Upper lobe of right lung (tissue), 1 donor: ENCODE measurements around the gene ZNF679. TPM values are rescaled to one million over a fixed set of nuclear protein-coding genes. Genes with fewer than 3 reads are reported as not detected.

Experiments
- ATAC-seq: fragments of 200-7000 bp; cut with Tn5 transposase; one replicate; pipeline ENCODE4 v1.9.1; 2020; ENCODE audit warnings: mild to moderate bottlenecking, moderate library complexity
- DNase-seq: peaks from one replicate; pipeline ENCODE4 v3.0.0-alpha.2; 2020
- H3K27ac ChIP-seq: fragments of 200-600 bp; one replicate; pipeline ENCODE4 v1.8.0; 2022
- H3K27me3 ChIP-seq: fragments of 200-600 bp; one replicate; pipeline ENCODE4 v1.8.0; 2022; ENCODE audit warnings: mild to moderate bottlenecking
- H3K36me3 ChIP-seq: fragments of 200-600 bp; one replicate; pipeline ENCODE4 v1.8.0; 2022
- H3K4me1 ChIP-seq: fragments of 200-600 bp; one replicate; pipeline ENCODE4 v1.8.0; 2022
- H3K4me3 ChIP-seq: fragments of 200-600 bp; one replicate; pipeline ENCODE4 v1.8.0; 2022; ENCODE audit warnings: mild to moderate bottlenecking
- H3K9me3 ChIP-seq: fragments of 200-600 bp; one replicate; pipeline ENCODE4 v1.8.0; 2022
- intact Hi-C: fragments of 100-400 bp; cut with DNase I; formaldehyde crosslinking; loops from one replicate; pipeline ENCODE4 v1.11.0; 2022
- total RNA-seq: library from RNA; stranded (reverse); fragmentation: NEBNext Ultra II Directional; extraction: Animal tissue kit (Norgen Biotek cat#: 25700); gene quantifications from one replicate; pipeline ENCODE4 v1.2.1, GENCODE V29; 2021
- TF ChIP-seq, protein P1 (sequence below): fragments of 200-600 bp; IDR thresholded peaks from one replicate; pipeline ENCODE4 v1.8.0; 2022; ENCODE audit warnings: antibody characterized with exemption
- donor health status: DM: no; HTN: yes; CAD: no; lungs with severe emphysema.

ZNF679 gene
- total RNA-seq, 1 donor from 2014 or later: not detected

DNA sequence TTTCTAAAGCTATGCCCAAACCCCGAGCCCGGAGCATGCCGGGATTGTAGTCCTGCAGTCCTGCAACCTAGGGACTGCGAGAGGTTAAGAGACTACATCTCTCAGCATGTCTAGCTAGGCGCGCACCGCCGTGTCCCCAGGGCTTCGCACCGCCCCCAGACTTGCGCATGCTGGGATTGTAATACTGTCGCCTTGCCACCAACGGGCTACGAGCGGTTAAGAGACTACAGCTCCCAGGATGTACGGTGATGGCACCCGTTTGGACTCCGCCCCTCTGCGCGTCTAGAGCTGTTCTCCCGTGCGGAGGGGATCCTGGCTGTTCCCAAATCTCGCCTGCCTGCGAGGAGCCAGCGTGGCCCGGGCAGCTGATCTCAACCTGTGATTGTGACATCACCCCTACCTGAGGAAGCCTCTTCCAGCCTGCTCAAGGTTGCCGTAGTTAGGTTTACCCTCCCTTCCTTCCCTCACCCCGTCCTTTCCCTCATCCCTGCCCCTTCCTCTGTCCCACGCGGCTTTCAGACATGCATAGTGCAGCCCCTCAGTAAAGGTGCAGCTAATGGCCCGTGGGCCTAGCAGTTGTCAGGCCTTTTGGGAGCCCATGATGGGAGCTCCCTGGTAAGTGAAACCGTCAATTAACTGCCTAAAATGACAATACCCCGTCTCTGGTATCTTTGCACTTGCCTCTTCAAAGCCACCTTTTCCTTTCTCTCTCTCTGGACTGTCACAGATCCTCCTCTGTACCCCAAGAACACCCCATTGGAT lies 79.2 kb downstream of the ZNF679 start:
- peak; percentile 99 for ATAC-seq
- H3K36me3 ChIP-seq: no peaks in the 10 kb centered on the region

DNA sequence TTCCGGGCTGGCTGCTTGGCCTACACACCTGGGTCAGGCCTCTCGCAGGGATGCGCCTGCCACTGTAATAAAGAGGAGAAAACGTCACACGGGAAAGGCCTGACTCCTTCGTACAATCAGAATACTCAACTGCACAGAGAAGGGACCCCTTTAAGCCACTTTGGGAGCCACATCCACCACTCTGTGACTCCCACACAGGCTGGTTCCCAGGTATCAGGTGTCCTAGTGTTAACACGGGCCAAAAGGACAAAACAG lies 79.7 kb downstream of the ZNF679 start:
- Histone ChIP-seq H3K4me3 (peak overlapping the region; percentile 68), H3K36me3 (no peaks in the 10 kb centered on the region), H3K27ac (peak overlapping the region; percentile 87), H3K9me3 (no peaks in the 10 kb centered on the region), H3K27me3 (no peaks in the 10 kb centered on the region), H3K4me1 (peaks cover 6% of the 10 kb centered on the region)
- TF ChIP-seq, protein P1, sequence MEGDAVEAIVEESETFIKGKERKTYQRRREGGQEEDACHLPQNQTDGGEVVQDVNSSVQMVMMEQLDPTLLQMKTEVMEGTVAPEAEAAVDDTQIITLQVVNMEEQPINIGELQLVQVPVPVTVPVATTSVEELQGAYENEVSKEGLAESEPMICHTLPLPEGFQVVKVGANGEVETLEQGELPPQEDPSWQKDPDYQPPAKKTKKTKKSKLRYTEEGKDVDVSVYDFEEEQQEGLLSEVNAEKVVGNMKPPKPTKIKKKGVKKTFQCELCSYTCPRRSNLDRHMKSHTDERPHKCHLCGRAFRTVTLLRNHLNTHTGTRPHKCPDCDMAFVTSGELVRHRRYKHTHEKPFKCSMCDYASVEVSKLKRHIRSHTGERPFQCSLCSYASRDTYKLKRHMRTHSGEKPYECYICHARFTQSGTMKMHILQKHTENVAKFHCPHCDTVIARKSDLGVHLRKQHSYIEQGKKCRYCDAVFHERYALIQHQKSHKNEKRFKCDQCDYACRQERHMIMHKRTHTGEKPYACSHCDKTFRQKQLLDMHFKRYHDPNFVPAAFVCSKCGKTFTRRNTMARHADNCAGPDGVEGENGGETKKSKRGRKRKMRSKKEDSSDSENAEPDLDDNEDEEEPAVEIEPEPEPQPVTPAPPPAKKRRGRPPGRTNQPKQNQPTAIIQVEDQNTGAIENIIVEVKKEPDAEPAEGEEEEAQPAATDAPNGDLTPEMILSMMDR: no peak
- ATAC-seq (no peak), DNase-seq (no peak)
- intact Hi-C loops: no loop called here

More for the DNA sequence above, 79.2 kb downstream of the ZNF679 start:
- Histone ChIP-seq H3K4me1 (peaks cover 6% of the 10 kb centered on the region), H3K27me3 (no peaks in the 10 kb centered on the region), H3K27ac (peak overlapping the region; percentile 87), H3K9me3 (no peaks in the 10 kb centered on the region), H3K4me3 (peak overlapping the region; percentile 68)
- intact Hi-C loops: no loop called here
- DNase-seq: peak; percentile 97
- TF ChIP-seq, protein P1: peak; percentile 37

DNA sequence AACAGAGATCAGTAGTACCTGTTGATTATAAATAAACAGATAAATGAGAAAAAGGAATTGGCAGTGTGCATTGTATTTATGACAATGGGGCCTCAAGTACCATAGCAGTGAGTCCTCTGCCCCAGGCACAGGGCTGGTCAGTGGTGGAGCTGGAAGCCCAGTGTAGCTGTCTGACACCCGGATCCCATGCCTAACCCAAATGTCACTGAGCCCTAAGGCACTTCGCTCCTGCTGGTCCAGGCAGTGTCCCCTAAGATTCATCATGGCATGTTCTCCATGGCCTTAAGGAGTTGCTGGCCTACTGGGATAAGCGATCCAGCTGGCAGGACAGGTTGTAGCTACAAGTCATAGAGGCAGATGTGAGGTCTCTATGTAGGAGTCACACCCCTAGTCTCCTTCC lies 82.2 kb downstream of the ZNF679 start:
- TF ChIP-seq, protein P1: no peak
- peaks cover 6% of the 10 kb centered on the region for H3K4me1 ChIP-seq
- ATAC-seq: no peak
- H3K36me3 ChIP-seq: no peaks in the 10 kb centered on the region
- no peak for DNase-seq
- H3K27me3 ChIP-seq: no peaks in the 10 kb centered on the region
- no peak overlapping the region for H3K4me3 ChIP-seq
- intact Hi-C loops: no loop called here
- no peaks in the 10 kb centered on the region for H3K9me3 ChIP-seq
- no peak overlapping the region for H3K27ac ChIP-seq

DNA sequence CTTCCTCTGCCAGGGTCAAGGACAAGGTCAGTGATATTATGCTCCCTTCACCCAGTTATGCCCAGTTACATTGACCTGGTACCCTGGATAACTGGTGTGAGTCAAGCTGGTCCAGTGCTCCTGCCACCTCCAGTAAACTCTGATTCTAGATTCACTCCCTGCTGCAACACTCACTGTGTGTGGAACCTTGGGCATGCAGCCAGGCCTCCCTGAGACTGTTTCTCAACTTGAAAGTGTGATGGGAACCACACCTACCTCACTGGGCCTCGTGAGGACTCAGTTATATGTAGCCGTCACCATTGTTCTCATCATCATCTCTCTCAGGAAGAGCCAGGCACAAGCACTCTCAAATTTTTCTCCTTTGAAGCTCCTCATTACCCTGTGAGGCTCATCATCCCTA lies 84.6 kb downstream of the ZNF679 start:
- Histone ChIP-seq H3K27ac (no peak overlapping the region), H3K27me3 (no peaks in the 10 kb centered on the region), H3K4me3 (no peak overlapping the region), H3K36me3 (no peaks in the 10 kb centered on the region), H3K9me3 (no peaks in the 10 kb centered on the region), H3K4me1 (peaks cover 3% of the 10 kb centered on the region)
- intact Hi-C loops: no loop called here
- ATAC-seq (no peak), DNase-seq (no peak)
- TF ChIP-seq, protein P1: no peak

DNA sequence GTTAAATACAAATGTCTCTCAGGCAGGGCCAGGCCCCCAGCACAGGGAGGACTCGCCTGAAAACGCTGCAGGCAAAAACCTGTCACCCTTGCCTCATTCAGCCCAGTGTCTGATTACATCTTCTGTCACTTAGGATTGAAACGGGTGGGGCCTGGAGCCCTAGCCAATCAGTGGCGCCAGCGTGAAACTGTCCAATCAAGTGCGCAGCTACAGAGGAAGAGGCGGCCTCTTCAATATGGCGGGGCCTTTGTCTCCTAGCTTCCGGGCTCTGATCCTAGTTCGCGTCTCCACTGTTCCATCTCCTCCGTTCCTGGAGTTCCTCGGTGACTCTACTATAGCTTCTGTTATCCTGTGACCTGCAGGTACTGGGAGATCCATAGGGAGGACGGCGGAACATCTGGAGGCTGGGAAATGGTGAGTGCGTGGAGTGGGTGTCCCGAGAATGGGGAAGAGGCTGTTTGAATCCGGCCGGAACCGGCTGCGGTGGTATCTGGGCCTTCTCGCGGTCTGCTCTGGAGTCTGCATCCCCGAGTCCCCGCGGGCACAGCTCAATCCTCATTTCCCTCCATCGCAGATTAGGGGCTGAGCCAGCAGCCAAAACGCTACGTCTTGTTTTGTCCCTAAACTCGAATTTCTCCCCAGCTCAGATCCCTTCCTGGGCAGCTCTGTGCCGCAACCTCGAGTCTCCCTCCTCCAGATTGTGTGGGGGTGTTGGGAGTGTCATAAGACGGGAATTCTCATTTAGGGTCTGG lies 85.6 kb downstream of the ZNF679 start, which contains the start of gene ZNF736:
ZNF736 (plus strand) TSS at position 222 of the 752 bp plus-strand sequence; CDS start at position 412, 190 bp downstream.
- peak; percentile 92 for DNase-seq
- TF ChIP-seq, protein P1: no peak
- Histone ChIP-seq H3K27me3 (no peaks in the 10 kb centered on the region), H3K4me1 (no peaks in the 10 kb centered on the region), H3K9me3 (no peaks in the 10 kb centered on the region), H3K36me3 (no peaks in the 10 kb centered on the region), H3K27ac (peak within 1 kb of the TSS; percentile 83), H3K4me3 (peak within 1 kb of the TSS; percentile 75)
- intact Hi-C loops: no loop called here
- ATAC-seq: peak; percentile 99
